HG03159 (cell line): ENCODE results near the gene NCL.
"Not testable (repeated sequence)": the region's sequence is repeated elsewhere in the genome, so short reads cannot be mapped to it uniquely, and the experiment has no call there.

ENCODE experiments used
- ATAC-seq: cut with Tn5 transposase; IDR thresholded peaks from one replicate; pipeline ENCODE4 v1.9.1; 2021; ENCODE audit warnings: mild to moderate bottlenecking, moderate library complexity; ENCODE audit not compliant: unreplicated experiment

The NCL gene

DNA sequence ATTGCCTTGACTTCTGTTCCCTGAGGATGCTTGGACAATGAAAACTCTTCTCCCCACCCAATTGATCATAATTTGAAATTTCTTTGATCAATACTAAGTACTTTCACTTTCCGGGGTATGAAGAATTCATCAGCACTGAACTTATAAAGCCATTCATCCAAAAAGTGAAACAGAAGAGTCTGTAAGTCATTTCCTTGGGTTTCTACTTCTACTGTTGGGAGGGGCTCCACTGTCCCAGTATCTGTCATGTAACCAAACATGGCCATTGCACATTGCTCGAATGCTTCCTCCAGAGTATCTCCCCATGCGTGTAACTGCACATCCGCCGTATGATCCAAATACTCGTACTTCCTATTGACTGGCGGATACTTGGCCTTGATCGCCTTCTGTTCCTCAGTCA, 30.3 kb downstream of the NCL start:
- ATAC-seq: no peak

DNA sequence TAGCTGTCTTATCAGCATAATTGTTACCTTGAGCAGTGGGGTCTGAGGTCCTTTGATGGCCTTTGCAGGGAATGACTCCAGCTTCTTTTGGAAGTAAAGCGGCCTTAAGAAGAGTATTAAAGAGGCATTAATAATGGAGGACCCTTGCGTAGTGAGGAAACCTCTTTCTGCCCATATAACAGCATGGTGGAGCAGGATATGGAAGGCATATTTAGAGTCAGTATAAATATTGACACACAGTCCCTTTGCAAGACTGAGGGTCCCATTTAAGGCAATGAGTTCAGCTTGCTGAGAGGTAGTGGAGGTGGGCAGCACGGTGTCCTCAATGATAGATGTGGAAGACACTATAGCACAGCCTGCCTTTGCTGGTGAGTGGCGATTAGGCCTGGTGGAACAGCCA, 32.7 kb downstream of the NCL start:
- ATAC-seq: no peak

DNA sequence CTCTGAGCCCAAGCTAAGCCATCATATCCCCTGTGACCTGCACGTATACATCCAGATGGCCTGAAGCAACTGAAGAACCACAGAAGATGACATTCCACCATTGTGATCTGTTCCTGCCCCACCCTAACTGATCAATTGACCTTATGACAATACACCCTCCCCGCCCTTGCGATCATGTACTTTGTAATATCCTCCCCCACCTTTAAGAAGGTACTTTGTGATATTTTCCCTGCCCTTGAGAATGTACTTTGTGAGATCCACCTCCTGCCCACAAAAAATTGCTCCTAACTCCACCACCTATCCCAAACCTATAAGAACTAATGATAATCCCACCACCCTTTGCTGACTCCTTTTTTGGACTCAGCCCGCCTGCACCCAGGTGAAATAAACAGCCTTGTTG, 33.8 kb downstream of the NCL start:
- ATAC-seq: not testable (repeated sequence)

DNA sequence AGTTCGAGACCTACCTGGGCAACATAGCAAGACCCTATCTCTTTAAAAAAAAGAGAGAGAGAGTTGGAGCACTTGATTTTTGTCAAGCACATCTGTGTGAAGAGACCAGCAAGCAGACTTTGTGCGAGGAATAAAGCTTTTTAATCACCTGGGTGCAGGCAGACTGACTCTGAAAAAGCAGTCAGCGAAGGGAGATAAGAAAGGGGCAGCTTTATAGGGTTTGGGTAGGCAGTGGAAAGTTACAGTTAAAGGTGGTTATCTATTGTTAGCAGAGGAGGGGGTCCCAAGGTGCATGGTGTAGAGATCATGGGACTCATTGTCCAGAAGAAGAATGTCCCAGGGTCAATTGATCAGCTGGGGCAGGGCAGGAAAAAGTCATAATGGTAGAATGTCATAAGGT, 34.4 kb downstream of the NCL start:
- no peak for ATAC-seq

DNA sequence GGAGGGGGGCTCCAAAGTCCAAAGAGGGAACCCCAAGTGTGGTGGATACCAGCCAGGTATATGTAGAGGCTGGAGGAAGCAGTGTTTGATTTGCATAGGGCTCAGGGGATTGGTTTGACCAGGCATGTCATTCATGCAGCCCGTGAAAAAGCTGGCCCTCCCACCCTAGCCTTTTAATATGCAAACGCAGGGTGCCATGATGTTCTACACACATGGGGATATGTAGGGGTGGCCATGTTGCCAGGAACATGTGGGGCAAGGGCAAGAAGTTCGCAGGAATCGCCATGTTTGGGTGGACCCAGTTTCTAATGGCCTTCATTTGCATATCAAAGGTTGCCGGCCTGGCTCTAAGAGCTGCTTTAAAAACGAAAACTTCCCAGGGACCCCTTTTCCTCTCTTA, 35.1 kb downstream of the NCL start:
- ATAC-seq: no peak

DNA sequence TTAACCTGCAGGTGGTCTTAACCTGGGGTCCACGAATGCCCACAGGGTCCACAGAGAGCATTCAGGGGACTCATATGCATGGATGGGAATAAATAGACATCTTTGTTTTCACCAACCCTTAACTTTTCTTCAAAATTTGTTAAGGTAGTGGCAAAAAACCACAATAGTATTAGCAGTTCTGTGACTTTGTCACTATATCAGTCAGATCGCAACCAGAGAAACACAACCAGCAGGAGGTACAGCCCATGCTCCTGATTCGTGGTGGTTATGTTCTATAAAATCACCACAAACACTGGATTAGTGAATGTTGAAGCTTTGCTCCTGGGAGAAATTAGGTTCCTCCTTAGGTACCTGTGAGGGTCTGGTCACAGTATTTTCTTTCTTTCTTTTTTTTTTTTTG, 37.2 kb downstream of the NCL start:
- no peak for ATAC-seq

DNA sequence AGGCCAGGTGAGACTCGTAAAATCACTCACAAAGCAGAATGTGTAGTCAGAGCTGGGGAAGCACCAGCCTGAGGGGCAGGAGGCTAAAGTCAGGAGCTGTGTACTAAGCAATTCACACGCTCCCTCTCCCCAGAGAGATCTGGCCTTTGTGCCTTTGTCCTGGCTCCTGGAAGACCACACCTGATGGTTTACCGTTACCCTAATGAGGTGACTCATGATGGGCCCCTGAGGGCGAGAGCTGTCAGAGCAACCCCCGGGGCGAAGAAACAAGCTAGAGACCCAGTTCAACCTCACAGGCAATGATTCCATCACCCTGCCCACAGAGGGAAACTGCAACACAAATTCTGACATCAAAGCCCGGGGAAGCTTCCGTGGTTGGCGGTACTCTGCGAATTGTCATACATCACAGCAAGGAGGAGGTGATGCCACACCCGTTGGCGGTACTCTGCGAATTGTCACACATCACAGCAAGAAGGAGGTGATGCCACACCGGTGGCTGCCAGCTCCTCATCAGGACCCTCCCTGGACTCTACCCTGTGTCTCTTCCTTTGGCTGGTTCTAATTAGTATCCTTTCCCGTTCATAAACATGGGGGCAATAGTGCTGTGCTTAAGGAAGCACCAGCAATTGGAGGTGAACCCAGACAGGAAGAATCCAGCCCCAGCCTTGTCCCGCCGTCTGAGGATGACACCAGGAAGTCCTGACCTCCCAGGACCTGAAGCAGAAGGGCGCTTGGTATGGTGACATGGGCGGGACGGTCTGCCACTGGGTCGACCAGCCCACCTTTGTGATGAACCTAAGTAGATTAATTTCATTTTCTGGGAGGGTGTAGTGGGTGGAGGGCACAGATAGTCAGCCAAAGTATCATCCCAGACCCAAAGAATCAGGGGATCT, 38.2 kb downstream of the NCL start:
- ATAC-seq: no peak

DNA sequence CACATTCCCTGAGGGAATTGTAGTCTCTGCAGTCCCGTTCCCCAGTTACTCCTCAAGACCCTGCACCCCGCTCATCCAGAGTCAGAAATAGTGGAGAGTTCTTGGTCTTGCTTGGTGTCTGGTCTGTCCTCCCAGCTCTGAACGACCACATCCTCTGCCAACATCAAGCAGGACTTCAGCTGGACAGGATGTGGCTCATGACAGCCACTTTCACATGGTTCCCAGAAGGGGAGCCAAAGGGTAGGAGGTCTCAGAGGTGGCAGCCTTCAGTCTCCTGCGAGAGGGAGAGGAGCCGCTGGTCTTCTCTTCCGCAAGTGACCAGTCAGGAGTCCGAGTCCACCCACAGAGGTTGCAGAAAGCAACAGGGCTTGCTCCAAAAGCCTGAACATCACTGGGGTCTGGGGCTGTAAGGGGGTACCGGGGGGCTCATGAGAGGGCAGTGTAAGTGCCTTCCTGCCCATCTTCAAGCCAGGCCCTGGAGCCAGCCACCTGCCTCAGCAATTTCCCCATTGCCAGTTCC, 38.9 kb downstream of the NCL start:
- ATAC-seq: no peak

DNA sequence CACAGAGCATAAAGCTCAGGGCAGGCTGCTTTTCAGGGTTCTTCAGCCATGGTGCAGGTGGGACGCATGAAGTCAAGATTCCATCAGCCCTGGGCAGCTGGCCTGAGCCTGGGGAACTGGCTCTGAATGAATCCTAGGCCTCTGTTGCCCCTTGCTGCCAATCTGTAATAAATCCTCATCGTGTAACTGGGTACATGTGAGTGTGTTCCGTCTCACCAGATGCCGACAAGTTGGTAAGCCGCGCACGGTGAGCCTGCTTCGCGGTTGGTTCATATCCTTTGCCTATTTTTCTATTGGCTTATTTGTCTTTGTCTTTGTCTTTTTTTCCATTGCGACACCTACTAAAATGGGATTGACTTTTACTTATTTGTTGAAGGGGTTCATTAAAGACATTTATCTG, 41.1 kb downstream of the NCL start:
- no peak for ATAC-seq

DNA sequence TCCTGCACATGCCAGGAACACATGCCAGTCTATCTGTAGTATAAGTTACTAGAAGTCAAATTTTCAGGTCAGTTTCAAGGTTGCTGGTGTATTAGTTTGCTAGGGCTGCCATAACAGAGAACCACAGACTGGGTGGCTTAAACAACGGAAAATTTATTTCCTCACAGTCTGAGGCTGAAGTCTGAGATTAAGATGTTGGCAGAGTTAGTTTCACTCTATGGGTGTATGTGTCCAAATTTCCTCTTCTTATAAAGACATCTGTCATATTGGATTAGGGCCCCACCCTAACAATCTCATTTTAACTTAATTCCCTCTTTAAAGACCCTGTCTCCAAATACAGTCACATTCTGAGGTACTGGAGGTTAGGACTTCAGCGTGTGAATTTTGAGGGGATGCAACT, 42.2 kb downstream of the NCL start:
- no peak for ATAC-seq

DNA sequence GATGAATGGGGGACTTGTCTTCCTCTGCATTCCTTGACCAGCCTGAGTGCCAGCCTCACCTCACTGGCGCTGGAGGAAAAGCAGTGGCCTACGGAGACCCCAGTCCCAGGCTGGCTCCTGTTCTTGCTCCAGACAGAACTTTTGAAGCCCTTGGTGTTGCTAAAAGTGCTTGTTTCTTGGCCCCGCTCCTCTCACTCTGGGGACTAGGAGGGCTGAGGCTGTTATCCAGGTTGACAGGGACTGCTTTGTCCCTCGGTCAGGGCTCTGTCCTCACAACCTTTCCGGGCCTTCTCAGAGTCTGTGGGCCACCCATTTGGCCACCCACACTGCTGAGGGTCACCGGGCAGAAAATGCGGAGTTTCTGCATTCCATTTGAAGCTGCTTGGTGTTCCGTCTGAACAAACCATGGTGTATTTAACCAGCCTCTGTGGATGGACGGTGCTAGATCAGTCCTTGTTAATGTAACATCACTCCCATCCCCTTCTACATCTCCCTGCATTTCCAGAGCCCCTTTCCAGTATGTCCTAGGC, 43.2 kb downstream of the NCL start:
- ATAC-seq: no peak

DNA sequence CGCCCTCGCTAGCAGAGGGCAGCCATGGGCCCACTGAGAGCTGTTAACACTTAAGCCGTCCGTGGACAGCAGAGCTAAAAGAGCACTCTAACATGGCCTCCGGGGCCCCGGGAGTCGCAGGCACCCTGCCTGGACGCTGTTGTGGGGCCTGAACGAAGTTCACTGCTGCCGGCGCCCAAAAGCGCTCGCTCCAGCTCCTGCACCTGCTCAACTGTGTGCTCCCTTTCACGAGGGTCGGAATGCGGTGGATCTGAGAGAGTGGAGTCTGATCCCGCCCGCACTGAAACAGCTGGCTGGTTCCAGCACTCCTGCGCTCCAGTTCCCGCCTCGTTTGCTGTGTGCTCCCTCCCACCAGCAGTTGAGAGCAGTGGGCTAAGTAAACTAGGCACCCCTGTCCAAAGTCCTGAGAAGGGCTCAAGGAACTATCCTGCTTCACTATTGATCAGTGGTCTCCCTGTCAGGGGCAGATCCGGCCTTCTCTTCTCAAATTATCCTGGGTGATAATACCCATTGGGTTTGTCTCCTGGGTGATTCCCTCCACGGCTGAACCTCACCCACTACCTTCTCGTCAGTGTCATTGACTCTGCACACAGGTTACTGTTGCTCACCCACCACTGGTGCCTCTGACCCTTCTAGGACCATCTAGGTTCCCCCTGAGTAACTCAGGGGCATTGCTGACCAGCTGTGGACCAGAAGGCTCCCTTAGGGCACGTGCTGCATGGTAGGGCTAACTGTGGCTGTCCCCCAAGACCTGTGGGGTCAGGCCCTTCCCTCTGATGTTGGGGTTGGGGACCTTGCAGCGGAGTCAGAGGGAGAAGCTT, 45.3 kb downstream of the NCL start:
- ATAC-seq: no peak

DNA sequence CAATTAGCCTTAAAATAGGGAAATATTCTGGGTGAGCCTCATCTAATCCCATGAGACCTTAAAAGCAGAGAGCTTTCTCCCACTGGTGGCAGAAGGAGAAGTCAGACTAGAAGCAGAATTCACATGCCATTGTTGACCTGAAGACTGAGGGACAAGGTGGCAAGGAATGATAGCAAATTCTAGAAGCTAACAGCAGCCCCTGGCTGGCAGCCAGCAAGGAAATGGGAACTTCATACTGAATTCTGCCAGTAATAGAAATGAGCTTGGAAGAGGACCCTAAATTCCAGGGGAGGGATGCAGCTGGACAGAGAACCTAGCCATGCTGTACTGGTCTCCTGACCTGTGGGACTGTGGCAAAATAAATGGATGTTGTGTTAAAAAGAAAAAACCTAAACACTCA, 49.3 kb downstream of the NCL start:
- no peak for ATAC-seq

DNA sequence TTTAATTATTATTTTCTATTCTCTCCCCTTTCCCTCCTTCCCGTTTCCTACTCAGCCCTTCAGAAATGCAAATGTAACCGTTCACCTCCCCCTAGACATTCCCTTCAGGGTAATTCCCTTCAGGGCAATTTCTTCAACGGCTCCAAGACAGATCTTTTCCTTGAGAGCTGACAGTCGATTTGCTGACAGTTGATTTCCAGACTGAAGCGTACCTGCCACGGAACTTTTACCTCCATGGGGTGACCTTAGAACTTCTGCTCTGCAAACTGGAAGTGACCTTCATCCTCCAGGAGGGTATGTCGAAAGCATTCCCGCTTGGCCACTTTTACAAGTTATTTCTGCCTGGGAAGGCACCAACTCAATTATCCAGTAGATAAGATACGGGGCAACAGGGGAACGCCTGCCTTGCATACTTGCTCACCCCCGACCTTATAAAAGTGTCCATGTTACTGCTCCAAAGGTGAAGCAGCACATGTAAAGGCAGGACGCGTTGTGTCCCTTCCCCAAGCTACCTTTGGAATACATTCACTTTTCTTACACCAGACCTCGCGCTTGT, 50.3 kb downstream of the NCL start:
- ATAC-seq: no peak

DNA sequence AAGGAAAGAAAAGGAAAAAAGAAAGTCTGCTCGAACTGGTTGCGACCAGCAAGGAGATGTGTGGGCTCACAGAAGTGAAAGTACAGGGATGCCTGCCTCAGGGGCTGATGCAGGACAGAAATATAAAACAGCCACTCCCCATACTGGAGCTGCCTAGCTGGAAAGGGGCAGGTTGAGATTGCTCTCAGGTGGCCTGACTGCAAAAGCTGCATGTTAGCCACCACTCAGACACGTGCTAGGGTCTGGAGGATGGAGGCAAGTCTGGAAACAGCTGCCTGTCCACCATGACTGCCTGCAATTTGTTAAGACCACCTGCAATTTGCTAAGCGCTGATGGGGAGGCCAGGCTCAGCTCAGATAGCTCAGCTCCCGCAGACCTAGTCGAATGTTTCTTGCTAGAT, 50.8 kb downstream of the NCL start:
- ATAC-seq: no peak

DNA sequence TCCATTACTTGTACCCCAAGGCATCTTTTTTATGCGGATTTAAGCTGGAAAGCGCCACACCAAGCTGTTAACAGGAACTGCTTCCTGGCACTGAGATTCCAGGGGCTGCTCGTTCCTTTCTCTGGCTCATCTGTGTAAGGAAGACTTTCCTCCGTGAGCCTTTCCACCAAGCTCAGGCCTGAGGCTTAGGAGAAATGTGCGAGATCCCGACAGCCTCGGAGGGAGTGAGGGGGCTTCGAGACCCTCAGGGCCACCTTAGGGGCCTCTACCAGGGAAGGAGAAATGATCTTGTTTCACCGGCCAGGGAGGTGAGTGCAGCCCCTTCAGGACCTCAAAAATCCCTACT, 51.7 kb downstream of the NCL start:
- no peak for ATAC-seq

DNA sequence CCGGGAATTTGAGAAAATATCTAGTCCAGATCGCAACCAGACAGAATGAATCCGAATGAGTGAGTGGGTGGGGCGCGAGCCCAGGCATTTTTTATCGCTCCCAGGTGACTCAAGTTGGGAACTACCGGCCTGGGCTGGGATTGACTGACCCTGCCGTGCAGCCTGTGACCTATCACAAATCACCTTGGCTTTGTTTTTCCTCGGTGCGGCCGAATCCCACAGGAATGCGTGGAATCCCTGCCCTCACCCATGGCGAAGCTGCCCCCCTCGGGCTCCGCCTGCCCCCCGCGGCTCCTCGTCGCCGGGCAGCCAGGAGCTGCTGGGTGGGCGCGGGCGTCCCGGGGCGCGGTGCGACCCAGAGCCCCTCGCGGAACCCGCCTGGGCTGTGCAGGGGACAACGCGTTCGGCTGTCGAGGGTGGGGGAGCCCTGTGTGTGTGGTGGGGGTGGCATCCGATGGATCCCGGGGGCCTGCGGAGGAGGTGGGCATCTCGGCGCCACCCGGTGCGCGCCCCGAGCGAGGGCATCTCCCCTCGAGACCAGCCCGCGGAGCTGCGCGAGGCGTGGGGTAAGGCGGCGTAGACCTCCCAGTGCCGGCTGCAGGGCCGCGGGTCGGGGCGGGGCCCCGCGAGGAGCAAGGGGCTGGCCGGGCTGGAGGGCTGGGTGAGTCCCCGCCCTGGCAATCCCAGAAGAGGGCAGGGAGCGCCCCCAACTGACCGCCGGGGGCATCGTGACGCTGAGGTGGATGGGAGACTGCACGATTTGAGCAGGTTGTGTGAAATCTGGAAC, 52.3 kb downstream of the NCL start:
- ATAC-seq: peak; percentile 98

DNA sequence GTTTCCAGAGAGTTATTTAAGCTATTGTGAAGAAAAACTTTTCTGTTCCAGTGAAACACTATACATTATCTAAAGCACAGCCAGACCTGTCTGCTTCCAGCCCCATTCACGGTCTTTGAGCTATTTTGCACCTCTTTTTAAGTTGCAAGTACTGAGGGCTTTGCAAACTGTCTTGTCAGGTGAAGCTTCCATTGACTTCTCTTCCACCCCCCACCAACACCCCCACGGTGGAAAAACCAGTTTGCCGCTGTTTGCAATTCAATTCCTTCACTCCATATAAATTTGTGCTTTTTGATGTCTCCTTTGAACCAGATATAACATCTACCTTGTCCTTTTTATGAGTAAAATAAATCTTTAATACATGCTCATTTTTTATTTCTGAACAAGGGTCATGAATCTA, 53.0 kb downstream of the NCL start:
- no peak for ATAC-seq

DNA sequence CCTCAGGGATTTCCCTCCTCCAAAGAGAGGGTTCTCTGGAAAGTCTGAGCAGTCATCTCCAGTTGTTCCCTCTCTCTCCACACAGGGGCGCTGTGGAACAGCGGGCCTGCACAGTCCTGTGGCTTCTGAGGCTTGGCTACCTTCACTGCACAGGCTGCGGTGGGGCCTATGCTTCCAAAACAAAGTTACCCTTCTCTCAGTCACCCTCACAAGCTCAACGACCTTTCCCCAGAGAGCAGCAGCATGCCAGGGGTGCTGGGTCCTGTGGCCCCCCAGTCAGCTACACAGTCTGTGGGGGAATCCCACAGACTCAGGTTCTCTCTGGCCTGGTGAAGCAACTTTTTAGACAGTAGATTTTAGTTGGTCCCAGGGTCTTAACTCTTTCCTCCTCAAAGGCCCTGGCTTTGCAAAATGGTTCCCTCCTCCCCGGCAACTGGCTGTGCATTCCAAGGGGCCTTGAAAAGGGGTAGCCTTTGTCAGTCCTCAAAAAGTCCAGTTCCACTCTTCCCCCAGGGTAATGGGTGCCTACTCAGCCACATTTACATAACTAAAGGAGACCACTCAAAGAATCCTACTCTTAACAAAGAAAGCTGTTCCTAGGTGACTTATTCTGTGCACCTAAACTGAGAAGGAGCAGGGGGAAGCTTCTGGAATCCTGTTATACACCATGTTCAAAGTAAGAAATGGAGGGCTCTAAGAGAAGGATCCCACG, 53.8 kb downstream of the NCL start:
- ATAC-seq: no peak

DNA sequence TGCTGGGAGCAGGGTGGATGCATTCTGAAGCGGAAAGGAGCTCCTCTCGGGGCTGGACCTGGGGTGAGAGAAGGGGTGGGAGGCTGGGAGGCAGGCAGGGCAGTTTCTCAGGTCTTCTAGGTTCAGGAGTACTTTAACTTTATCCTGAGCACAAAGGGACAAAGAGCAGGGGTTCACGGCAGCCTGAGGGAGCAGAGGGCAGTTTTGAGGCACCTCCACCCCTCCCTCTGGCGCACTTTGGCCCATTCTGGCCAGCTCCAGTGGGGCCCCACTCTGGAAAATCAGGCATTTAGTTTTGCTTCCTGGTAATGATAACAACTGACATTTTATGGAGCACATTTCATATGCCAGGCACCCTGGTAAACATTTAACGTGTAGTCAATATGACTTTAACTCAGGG, 54.5 kb downstream of the NCL start:
- no peak for ATAC-seq
